ENCODE measurements around the gene MICALL2. TPM values are rescaled to one million over a fixed set of nuclear protein-coding genes. Genes with fewer than 3 reads are reported as not detected.

The MICALL2 gene
- total and polyA plus RNA-seq, 2 donors (not counting 1 experiment from before 2014, with no cell fraction given), result 11.7 to 60.1 TPM

DNA sequence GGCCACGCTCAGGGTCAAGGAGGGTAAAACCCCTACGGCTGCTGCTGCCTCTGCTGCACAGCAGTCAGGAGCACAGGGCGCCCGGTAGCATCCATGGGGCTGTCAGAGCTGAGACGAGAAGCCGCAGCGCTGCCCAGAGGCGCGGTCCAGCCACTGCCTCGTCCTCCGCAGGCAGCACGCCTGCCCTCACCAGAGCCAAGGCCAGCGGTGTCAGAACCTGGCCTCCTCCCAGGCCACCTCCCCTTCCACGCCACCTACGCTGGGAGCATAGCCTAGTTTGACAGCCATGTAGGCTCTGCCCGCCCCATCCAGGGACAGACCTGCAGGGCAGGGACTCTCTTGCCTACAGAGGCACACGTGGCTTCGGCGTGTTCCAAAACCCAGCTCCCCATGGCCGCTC lies 28.7 kb upstream of the MICALL2 start:
- TF ChIP-seq, protein P1, sequence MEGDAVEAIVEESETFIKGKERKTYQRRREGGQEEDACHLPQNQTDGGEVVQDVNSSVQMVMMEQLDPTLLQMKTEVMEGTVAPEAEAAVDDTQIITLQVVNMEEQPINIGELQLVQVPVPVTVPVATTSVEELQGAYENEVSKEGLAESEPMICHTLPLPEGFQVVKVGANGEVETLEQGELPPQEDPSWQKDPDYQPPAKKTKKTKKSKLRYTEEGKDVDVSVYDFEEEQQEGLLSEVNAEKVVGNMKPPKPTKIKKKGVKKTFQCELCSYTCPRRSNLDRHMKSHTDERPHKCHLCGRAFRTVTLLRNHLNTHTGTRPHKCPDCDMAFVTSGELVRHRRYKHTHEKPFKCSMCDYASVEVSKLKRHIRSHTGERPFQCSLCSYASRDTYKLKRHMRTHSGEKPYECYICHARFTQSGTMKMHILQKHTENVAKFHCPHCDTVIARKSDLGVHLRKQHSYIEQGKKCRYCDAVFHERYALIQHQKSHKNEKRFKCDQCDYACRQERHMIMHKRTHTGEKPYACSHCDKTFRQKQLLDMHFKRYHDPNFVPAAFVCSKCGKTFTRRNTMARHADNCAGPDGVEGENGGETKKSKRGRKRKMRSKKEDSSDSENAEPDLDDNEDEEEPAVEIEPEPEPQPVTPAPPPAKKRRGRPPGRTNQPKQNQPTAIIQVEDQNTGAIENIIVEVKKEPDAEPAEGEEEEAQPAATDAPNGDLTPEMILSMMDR (conservative IDR thresholded peaks at IDR 0.05 in 1 of 2, IDR thresholded peaks at IDR 0.05 in 1 of 2; ENCODE audit: low read depth in 1 of 2, low read length in 2 of 2), result no peak
- TF ChIP-seq EZH2 (IDR thresholded peaks at IDR 0.05; ENCODE audit: low read length, missing control alignments), result no peak
- Histone ChIP-seq H4K20me1 (ENCODE audit: control insufficient read depth, extremely low read depth, insufficient read depth, low read length) (no peaks in the 10 kb centered on the region), H3K9ac (ENCODE audit: insufficient read depth, low read length) (no peak overlapping the region), H2AFZ (ENCODE audit: low read length) (no peak overlapping the region), H3K27me3 (ENCODE audit: control insufficient read depth, insufficient read depth, low read length) (no peaks in the 10 kb centered on the region), H3K36me3 (ENCODE audit: control insufficient read depth, insufficient read depth, low read length) (peaks cover 36% of the 10 kb centered on the region), H3K9me3 (ENCODE audit: control insufficient read depth, insufficient read depth, low read depth, low read length) (no peaks in the 10 kb centered on the region), H3K4me3 (replicated peaks in 1 of 4; ENCODE audit: control extremely low read depth in 1 of 4, insufficient read depth in 1 of 4, low read depth in 3 of 4, low read length in 4 of 4) (no peak overlapping the region), H3K4me2 (ENCODE audit: extremely low read depth, insufficient read depth, low read length) (no peak overlapping the region), H3K79me2 (ENCODE audit: control insufficient read depth, insufficient read depth, low read length) (no peaks in the 10 kb centered on the region), H3K4me1 (ENCODE audit: control insufficient read depth, extremely low read depth, insufficient read depth, low read length) (no peaks in the 10 kb centered on the region), H3K27ac (ENCODE audit: insufficient read depth, low read length) (no peak overlapping the region)
- DNase-seq (ENCODE audit: low read depth in 2 of 2), result no peak

DNA sequence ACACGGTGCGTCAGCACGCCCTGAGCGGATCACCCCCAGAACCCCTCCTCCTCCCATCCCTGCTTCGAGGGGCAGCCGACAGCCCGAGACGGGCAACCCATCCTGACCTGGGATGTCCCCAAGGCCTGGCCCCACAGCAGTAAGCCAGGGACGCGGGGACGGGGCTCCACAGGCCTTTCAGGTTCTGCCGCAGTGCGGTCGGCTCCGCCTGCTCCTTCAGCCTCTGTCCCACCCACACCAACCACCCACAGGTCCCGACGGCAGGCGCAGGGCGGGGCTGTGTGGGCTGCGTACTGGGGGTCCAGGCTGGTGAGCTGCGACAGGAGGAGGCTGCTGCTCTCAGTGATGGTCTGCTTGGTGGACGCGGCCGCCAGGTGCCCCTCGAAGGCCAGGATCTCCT lies 28.2 kb upstream of the MICALL2 start:
- H2AFZ ChIP-seq (ENCODE audit: low read length), result no peak overlapping the region
- H3K27me3 ChIP-seq (ENCODE audit: control insufficient read depth, insufficient read depth, low read length), result no peaks in the 10 kb centered on the region
- no peaks in the 10 kb centered on the region for H3K4me1 ChIP-seq (ENCODE audit: control insufficient read depth, extremely low read depth, insufficient read depth, low read length)
- no peak overlapping the region for H3K27ac ChIP-seq (ENCODE audit: insufficient read depth, low read length)
- no peaks in the 10 kb centered on the region for H3K9me3 ChIP-seq (ENCODE audit: control insufficient read depth, insufficient read depth, low read depth, low read length)
- H4K20me1 ChIP-seq (ENCODE audit: control insufficient read depth, extremely low read depth, insufficient read depth, low read length), result no peaks in the 10 kb centered on the region
- H3K4me2 ChIP-seq (ENCODE audit: extremely low read depth, insufficient read depth, low read length), result no peak overlapping the region
- TF ChIP-seq EZH2 (IDR thresholded peaks at IDR 0.05; ENCODE audit: low read length, missing control alignments), result no peak
- TF ChIP-seq, protein P1 (conservative IDR thresholded peaks at IDR 0.05 in 1 of 2, IDR thresholded peaks at IDR 0.05 in 1 of 2; ENCODE audit: low read depth in 1 of 2, low read length in 2 of 2), result no peak
- H3K9ac ChIP-seq (ENCODE audit: insufficient read depth, low read length), result no peak overlapping the region
- no peak overlapping the region for H3K4me3 ChIP-seq (replicated peaks in 1 of 4; ENCODE audit: control extremely low read depth in 1 of 4, insufficient read depth in 1 of 4, low read depth in 3 of 4, low read length in 4 of 4)
- DNase-seq (ENCODE audit: low read depth in 2 of 2), result no peak
- H3K79me2 ChIP-seq (ENCODE audit: control insufficient read depth, insufficient read depth, low read length), result no peaks in the 10 kb centered on the region
- peaks cover 40% of the 10 kb centered on the region for H3K36me3 ChIP-seq (ENCODE audit: control insufficient read depth, insufficient read depth, low read length)

DNA sequence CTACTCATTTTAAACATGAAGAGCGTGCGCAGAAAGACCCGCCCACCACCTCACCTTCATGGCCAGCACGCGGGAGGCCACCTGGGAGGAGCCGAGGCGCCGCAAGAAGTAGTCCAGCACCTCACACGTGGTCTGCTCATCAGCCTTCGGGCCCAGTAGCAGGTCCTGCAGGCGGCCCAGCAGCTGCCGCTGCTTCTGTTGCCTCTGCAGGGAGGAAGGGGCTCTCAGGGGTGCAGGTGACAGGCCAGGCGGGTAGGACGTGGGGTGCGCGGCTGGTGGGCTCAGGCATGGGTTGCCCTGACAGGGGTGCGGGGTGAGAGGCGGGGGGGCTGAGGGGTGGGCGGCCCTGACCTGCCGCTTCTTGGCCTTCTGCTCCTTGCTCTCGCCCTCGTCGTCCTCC lies 27.3 kb upstream of the MICALL2 start:
- H3K4me2 ChIP-seq (ENCODE audit: extremely low read depth, insufficient read depth, low read length), result no peak overlapping the region
- no peak overlapping the region for H3K4me3 ChIP-seq (replicated peaks in 1 of 4; ENCODE audit: control extremely low read depth in 1 of 4, insufficient read depth in 1 of 4, low read depth in 3 of 4, low read length in 4 of 4)

More for the DNA sequence above, 27.3 kb upstream of the MICALL2 start:
- H3K27me3 ChIP-seq (ENCODE audit: control insufficient read depth, insufficient read depth, low read length), result no peaks in the 10 kb centered on the region
- no peaks in the 10 kb centered on the region for H4K20me1 ChIP-seq (ENCODE audit: control insufficient read depth, extremely low read depth, insufficient read depth, low read length)
- H3K79me2 ChIP-seq (ENCODE audit: control insufficient read depth, insufficient read depth, low read length), result no peaks in the 10 kb centered on the region
- no peak overlapping the region for H3K9ac ChIP-seq (ENCODE audit: insufficient read depth, low read length)
- TF ChIP-seq, protein P1 (conservative IDR thresholded peaks at IDR 0.05 in 1 of 2, IDR thresholded peaks at IDR 0.05 in 1 of 2; ENCODE audit: low read depth in 1 of 2, low read length in 2 of 2), result no peak
- TF ChIP-seq EZH2 (IDR thresholded peaks at IDR 0.05; ENCODE audit: low read length, missing control alignments), result no peak
- no peak overlapping the region for H2AFZ ChIP-seq (ENCODE audit: low read length)
- H3K27ac ChIP-seq (ENCODE audit: insufficient read depth, low read length), result no peak overlapping the region
- peaks cover 44% of the 10 kb centered on the region for H3K36me3 ChIP-seq (ENCODE audit: control insufficient read depth, insufficient read depth, low read length)
- no peaks in the 10 kb centered on the region for H3K4me1 ChIP-seq (ENCODE audit: control insufficient read depth, extremely low read depth, insufficient read depth, low read length)
- no peaks in the 10 kb centered on the region for H3K9me3 ChIP-seq (ENCODE audit: control insufficient read depth, insufficient read depth, low read depth, low read length)
- DNase-seq (ENCODE audit: low read depth in 2 of 2), result no peak

Data from fibroblast of lung (primary cell).